ENCODE measurements around the gene DAB2IP.

Gene DAB2IP

DNA sequence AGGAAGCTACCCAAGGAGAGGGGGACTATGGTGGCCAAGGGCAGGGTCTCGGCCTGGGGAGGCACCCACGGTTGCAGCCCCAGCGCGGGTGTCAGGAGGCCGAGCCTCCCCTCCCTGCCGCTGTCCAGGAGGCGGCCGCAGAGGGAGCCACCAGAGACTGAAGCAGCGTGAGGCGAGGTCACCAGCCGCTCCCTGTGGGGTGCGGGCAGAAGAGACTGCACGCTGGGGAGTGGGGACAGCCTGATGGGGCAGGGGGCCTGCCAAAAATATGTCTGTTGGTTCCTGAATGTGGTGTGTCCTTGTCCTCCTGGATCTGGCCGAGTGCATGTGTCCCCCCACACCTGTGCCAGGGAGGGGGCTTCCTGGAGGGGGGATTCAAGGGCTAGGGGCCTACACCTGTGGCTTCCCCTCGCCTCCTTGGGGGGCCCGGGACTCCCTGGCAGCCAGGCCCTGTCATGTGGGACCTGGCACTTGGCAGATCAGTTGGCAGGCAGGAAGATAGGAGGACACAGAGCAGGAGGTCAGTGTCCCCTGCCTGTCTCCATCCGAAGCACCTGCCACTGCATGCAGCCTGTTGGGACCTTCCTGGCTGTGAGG lies 131.2 kb downstream of the DAB2IP start:
- H3K9ac ChIP-seq (ENCODE audit: low read length) = no peak overlapping the region
- H4K20me1 ChIP-seq (ENCODE audit: low read depth, low read length) = no peaks in the 10 kb centered on the region
- no peaks in the 10 kb centered on the region for H3K36me3 ChIP-seq (ENCODE audit: low read length)
- H3K4me3 ChIP-seq (ENCODE audit: insufficient read depth, low read length, poor library complexity, severe bottlenecking) = no peak overlapping the region
- H3K4me2 ChIP-seq (ENCODE audit: low read depth, low read length, poor library complexity, severe bottlenecking) = no peak overlapping the region
- H3K79me2 ChIP-seq (ENCODE audit: insufficient read depth, low read length) = no peaks in the 10 kb centered on the region
- H3K27ac ChIP-seq (ENCODE audit: low read depth, low read length) = no peak overlapping the region
- no peaks in the 10 kb centered on the region for H3F3A ChIP-seq (ENCODE audit: insufficient read depth)
- H2AFZ ChIP-seq (ENCODE audit: low read depth, low read length, severe bottlenecking) = no peak overlapping the region
- H3K9me2 ChIP-seq (replicated peaks; ENCODE audit: insufficient read depth, low read length) = no peaks in the 10 kb centered on the region
- TF ChIP-seq EZH2phosphoT487 (conservative IDR thresholded peaks at IDR 0.05; ENCODE audit: low read length) = no peak
- TF ChIP-seq, protein P1, sequence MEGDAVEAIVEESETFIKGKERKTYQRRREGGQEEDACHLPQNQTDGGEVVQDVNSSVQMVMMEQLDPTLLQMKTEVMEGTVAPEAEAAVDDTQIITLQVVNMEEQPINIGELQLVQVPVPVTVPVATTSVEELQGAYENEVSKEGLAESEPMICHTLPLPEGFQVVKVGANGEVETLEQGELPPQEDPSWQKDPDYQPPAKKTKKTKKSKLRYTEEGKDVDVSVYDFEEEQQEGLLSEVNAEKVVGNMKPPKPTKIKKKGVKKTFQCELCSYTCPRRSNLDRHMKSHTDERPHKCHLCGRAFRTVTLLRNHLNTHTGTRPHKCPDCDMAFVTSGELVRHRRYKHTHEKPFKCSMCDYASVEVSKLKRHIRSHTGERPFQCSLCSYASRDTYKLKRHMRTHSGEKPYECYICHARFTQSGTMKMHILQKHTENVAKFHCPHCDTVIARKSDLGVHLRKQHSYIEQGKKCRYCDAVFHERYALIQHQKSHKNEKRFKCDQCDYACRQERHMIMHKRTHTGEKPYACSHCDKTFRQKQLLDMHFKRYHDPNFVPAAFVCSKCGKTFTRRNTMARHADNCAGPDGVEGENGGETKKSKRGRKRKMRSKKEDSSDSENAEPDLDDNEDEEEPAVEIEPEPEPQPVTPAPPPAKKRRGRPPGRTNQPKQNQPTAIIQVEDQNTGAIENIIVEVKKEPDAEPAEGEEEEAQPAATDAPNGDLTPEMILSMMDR (IDR thresholded peaks at IDR 0.05; ENCODE audit: insufficient read depth, low read length, poor library complexity, severe bottlenecking) = no peak
- H3K27me3 ChIP-seq (ENCODE audit: low read length) = no peaks in the 10 kb centered on the region
- no peaks in the 10 kb centered on the region for H3K9me3 ChIP-seq (ENCODE audit: insufficient read depth, low read length)

DNA sequence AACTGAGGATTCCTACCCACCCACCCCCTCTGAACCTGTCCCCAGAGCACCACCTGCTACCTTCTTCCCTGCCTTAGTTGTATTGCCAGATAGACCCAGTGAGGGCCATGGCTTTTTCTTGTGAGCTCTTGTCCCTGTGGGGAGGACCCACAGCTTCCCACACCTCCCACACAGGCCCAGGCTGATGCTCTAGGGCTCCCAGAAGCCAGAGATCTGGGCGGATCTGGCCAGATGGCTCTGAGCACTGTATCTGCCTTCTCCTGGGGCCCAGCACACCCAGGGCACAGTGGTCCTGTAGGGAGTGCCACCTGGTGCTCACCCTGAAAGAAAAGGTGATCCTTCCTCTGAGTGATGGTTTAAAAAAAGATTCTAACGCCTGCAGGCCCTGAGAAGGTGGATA lies 131.7 kb downstream of the DAB2IP start:
- Histone ChIP-seq H3K9ac (ENCODE audit: low read length) (no peak overlapping the region), H3K9me2 (replicated peaks; ENCODE audit: insufficient read depth, low read length) (no peaks in the 10 kb centered on the region), H2AFZ (ENCODE audit: low read depth, low read length, severe bottlenecking) (no peak overlapping the region), H3K27ac (ENCODE audit: low read depth, low read length) (no peak overlapping the region), H4K20me1 (ENCODE audit: low read depth, low read length) (no peaks in the 10 kb centered on the region), H3K36me3 (ENCODE audit: low read length) (no peaks in the 10 kb centered on the region), H3K79me2 (ENCODE audit: insufficient read depth, low read length) (no peaks in the 10 kb centered on the region), H3K4me3 (ENCODE audit: insufficient read depth, low read length, poor library complexity, severe bottlenecking) (no peak overlapping the region), H3K4me2 (ENCODE audit: low read depth, low read length, poor library complexity, severe bottlenecking) (no peak overlapping the region), H3F3A (ENCODE audit: insufficient read depth) (no peaks in the 10 kb centered on the region), H3K27me3 (ENCODE audit: low read length) (no peaks in the 10 kb centered on the region), H3K9me3 (ENCODE audit: insufficient read depth, low read length) (no peaks in the 10 kb centered on the region)
- TF ChIP-seq EZH2phosphoT487 (conservative IDR thresholded peaks at IDR 0.05; ENCODE audit: low read length) = no peak
- TF ChIP-seq, protein P1 (IDR thresholded peaks at IDR 0.05; ENCODE audit: insufficient read depth, low read length, poor library complexity, severe bottlenecking) = no peak

DNA sequence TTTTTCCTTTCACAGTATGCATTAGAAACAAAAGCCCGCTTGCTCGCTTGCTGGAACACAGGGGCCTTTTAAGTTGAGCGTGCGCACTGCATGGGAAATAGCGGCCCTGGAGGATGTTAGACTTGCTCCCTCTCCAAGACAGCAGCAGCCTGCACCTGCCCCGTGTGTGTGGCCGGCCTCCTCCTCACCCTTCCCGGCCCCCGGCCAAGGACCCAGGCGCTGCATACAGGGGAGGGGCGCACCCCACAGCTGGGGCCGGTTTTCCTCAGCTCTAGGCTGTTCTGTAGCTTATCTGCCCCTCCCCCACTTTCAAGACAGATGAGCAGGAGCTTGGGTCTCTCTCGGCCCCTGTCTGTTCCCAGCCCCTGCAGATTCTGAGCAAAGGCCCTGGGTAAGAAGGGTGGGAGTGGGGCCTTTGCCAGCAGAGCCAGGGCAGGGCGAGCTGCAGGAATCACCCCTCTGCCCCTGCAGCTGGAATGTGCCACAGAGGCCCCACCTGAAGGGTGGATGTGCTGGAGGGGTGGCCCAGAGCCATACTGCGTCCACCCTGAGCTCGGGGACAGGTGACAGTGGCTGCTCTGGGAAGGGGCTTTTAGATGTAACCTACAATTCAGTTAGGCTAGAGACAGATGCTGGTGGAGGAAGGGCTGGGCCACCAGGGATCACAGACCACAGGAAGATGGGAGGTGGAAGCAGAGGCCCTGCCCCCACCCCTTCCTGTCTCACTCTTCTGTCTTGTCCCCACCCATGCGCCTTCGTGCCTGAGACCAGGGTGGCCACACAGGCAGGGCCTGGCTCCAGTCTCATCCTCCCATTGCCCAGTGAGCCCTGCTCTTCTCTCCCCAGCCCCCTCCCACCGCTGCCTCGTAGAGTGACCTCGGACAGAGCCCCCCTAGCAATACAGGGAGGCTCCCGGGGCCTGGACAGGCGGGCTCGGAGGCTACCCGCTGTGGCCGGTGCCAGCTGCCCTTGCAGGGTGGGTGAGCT lies 132.4 kb downstream of the DAB2IP start:
- H2AFZ ChIP-seq (ENCODE audit: low read depth, low read length, severe bottlenecking) = no peak overlapping the region
- no peak overlapping the region for H3K4me2 ChIP-seq (ENCODE audit: low read depth, low read length, poor library complexity, severe bottlenecking)
- no peaks in the 10 kb centered on the region for H3K79me2 ChIP-seq (ENCODE audit: insufficient read depth, low read length)
- no peak overlapping the region for H3K9ac ChIP-seq (ENCODE audit: low read length)
- no peaks in the 10 kb centered on the region for H3K9me2 ChIP-seq (replicated peaks; ENCODE audit: insufficient read depth, low read length)
- H3K36me3 ChIP-seq (ENCODE audit: low read length) = no peaks in the 10 kb centered on the region
- no peaks in the 10 kb centered on the region for H3F3A ChIP-seq (ENCODE audit: insufficient read depth)
- H3K27me3 ChIP-seq (ENCODE audit: low read length) = no peaks in the 10 kb centered on the region
- no peaks in the 10 kb centered on the region for H4K20me1 ChIP-seq (ENCODE audit: low read depth, low read length)
- no peaks in the 10 kb centered on the region for H3K9me3 ChIP-seq (ENCODE audit: insufficient read depth, low read length)
- H3K27ac ChIP-seq (ENCODE audit: low read depth, low read length) = no peak overlapping the region
- no peak for TF ChIP-seq EZH2phosphoT487 (conservative IDR thresholded peaks at IDR 0.05; ENCODE audit: low read length)
- TF ChIP-seq, protein P1 (IDR thresholded peaks at IDR 0.05; ENCODE audit: insufficient read depth, low read length, poor library complexity, severe bottlenecking) = no peak
- no peak overlapping the region for H3K4me3 ChIP-seq (ENCODE audit: insufficient read depth, low read length, poor library complexity, severe bottlenecking)
